Liver (tissue), 9 donors: Measurements from ENCODE around the gene GNB4. TPM values are rescaled to one million over a fixed set of nuclear protein-coding genes. Genes with fewer than 3 reads are reported as not detected.

Experiments
- DNase-seq: peaks from one replicate; pipeline ENCODE4 v3.0.0-alpha.2; 2017; ENCODE audit warnings: low spot score
- H3K27ac ChIP-seq, 2 donors: one replicate each; pipeline ENCODE4 v1.7.0; 2013; ENCODE audit warnings: inconsistent platforms in 2 of 2, low read length in 2 of 2, control low read depth in 1 of 2, low read depth in 1 of 2, mild to moderate bottlenecking in 1 of 2
- H3K27me3 ChIP-seq, 4 donors: one replicate each; pipeline versions ENCODE4 v1.6.1 to v1.7.0; 2013; ENCODE audit warnings: low read length in 3 of 4, inconsistent platforms in 1 of 4, mild to moderate bottlenecking in 1 of 4, moderate library complexity in 1 of 4; ENCODE audit not compliant: control insufficient read depth in 4 of 4, insufficient read depth in 4 of 4
- H3K36me3 ChIP-seq, 4 donors: one replicate each; pipeline versions ENCODE4 v1.6.1 to v1.7.0; 2013; ENCODE audit warnings: low read length in 3 of 4, mild to moderate bottlenecking in 3 of 4, low read depth in 1 of 4, moderate library complexity in 1 of 4; ENCODE audit not compliant: control insufficient read depth in 4 of 4, insufficient read depth in 3 of 4
- H3K4me1 ChIP-seq, 4 donors: one replicate each; pipeline versions ENCODE4 v1.6.1 to v1.7.0; 2013; ENCODE audit warnings: low read length in 3 of 4, mild to moderate bottlenecking in 3 of 4, moderate library complexity in 1 of 4; ENCODE audit not compliant: control insufficient read depth in 4 of 4, insufficient read depth in 4 of 4
- H3K4me3 ChIP-seq, 3 donors: one replicate each; pipeline versions ENCODE4 v1.6.1 to v1.7.0; 2013; ENCODE audit warnings: low read length in 3 of 3, control low read depth in 1 of 3, low read depth in 1 of 3, mild to moderate bottlenecking in 1 of 3
- H3K9ac ChIP-seq, 2 donors: one replicate each; pipeline ENCODE4 v1.7.0; 2013; ENCODE audit warnings: low read length in 2 of 2, mild to moderate bottlenecking in 2 of 2, moderate library complexity in 2 of 2, control low read depth in 1 of 2, low read depth in 1 of 2
- H3K9me3 ChIP-seq, 4 donors: one replicate each; pipeline versions ENCODE4 v1.6.1 to v1.7.0; 2013; ENCODE audit warnings: low read length in 3 of 4; ENCODE audit not compliant: control insufficient read depth in 4 of 4
- CTCF ChIP-seq: fragments of 150-350 bp; IDR thresholded peaks from 2 replicates; pipeline ENCODE4 v1.5.1; 2017; ENCODE audit warnings: improper control_type of control experiment, low read depth, low read length; ENCODE audit not compliant: missing input control
- FOXA1 ChIP-seq: IDR thresholded peaks from 2 replicates; pipeline ENCODE4 v1.6.1; 2016; ENCODE audit warnings: antibody characterized with exemption
- GABPA ChIP-seq, 2 donors: IDR thresholded peaks in 1 of 2; conservative IDR thresholded peaks in 1 of 2; 2 replicates each; pipeline ENCODE4 v1.6.1; 2016; ENCODE audit warnings: antibody characterized with exemption in 2 of 2, mild to moderate bottlenecking in 1 of 2, moderate library complexity in 1 of 2
- HNF4A ChIP-seq, 2 donors: conservative IDR thresholded peaks; 2 replicates each; pipeline ENCODE4 v1.6.1; 2016; ENCODE audit warnings: antibody characterized with exemption in 2 of 2, mild to moderate bottlenecking in 2 of 2
- JUND ChIP-seq, 2 donors: IDR thresholded peaks; 2 replicates each; pipeline ENCODE4 v1.6.1; 2016; ENCODE audit warnings: antibody characterized with exemption in 2 of 2
- MAX ChIP-seq: IDR thresholded peaks from 2 replicates; pipeline ENCODE4 v1.6.1; 2016; ENCODE audit warnings: antibody characterized with exemption
- RAD21 ChIP-seq, 2 donors: IDR thresholded peaks; 2 replicates each; pipeline ENCODE4 v1.6.1; 2016; ENCODE audit warnings: antibody characterized with exemption in 2 of 2, mild to moderate bottlenecking in 2 of 2
- REST ChIP-seq: IDR thresholded peaks from 2 replicates; pipeline ENCODE4 v1.6.1; 2016; ENCODE audit warnings: antibody characterized with exemption, mild to moderate bottlenecking
- RXRA ChIP-seq, 2 donors: IDR thresholded peaks; 2 replicates each; pipeline ENCODE4 v1.6.1; 2017 to 2018; ENCODE audit warnings: antibody characterized with exemption in 2 of 2, mild to moderate bottlenecking in 1 of 2
- SP1 ChIP-seq: IDR thresholded peaks from 2 replicates; pipeline ENCODE4 v1.6.1; 2018; ENCODE audit warnings: antibody characterized with exemption, mild to moderate bottlenecking
- TAF1 ChIP-seq: conservative IDR thresholded peaks from 2 replicates; pipeline ENCODE4 v1.6.1; 2016; ENCODE audit warnings: antibody characterized with exemption, mild to moderate bottlenecking
- YY1 ChIP-seq: IDR thresholded peaks from 2 replicates; pipeline ENCODE4 v1.6.1; 2016; ENCODE audit warnings: antibody characterized with exemption, mild to moderate bottlenecking
- whole genome bisulfite sequencing: extraction: QIAGEN DNeasy Blood & Tissue Kit; methylation state at CpG from one replicate; pipeline ENCODE4 v1.1.7; 2013; 5-methylcytosine and 5-hydroxymethylcytosine counted together
- polyA plus RNA-seq, 2 donors: library from polyadenylated mRNA; stranded (reverse) in 1 of 2; unstranded in 1 of 2; fragments of 200-250 nt in 1 of 2; fragments of >200 nt in 1 of 2; fragmentation: Nextera tagmentation in 1 of 2; extraction: Ambion mirVana in 1 of 2; gene quantifications; one replicate each; pipeline versions ENCODE4 v1.2.1 to v1.2.3, GENCODE V29; 2013 to 2015
- total RNA-seq, 2 donors: library from RNA; depleted of rRNA; stranded (reverse); fragments of >200 nt; gene quantifications; one replicate each; pipeline ENCODE4 v1.2.3, GENCODE V29; 2014
- donor health status: healthy.
- donor health status: healthy.
- donor health status: healthy.
- donor health status: healthy.
- donor health status: healthy.

Gene GNB4
- total and polyA plus RNA-seq, 4 donors: 1.9 to 19.9 (median 5.1) TPM

GRCh38 chr3:179375091-179375999 lies 75.9 kb downstream of the GNB4 start:
- H3K4me3 ChIP-seq: no peak overlapping the region
- TF ChIP-seq YY1: no peak
- TF ChIP-seq RXRA (IDR thresholded peaks at IDR 0.05): no peak
- TF ChIP-seq HNF4A (conservative IDR thresholded peaks at IDR 0.05): no peak
- TF ChIP-seq SP1: no peak
- TF ChIP-seq RAD21 (IDR thresholded peaks at IDR 0.05): no peak
- TF ChIP-seq JUND (IDR thresholded peaks at IDR 0.05): no peak
- TF ChIP-seq REST: no peak
- TF ChIP-seq FOXA1: no peak
- TF ChIP-seq GABPA (IDR thresholded peaks at IDR 0.05 in 1 of 2, conservative IDR thresholded peaks at IDR 0.05 in 1 of 2): no peak
- no peak for DNase-seq
- no peak overlapping the region for H3K9ac ChIP-seq
- no peaks in the 10 kb centered on the region for H3K4me1 ChIP-seq
- 90% methylated on average over 12 of the region's 12 CpGs for WGBS
- peaks cover 2 to 28% (median 25%) of the 10 kb centered on the region in 4 donors for H3K36me3 ChIP-seq
- H3K9me3 ChIP-seq: no peaks in the 10 kb centered on the region
- no peaks in the 10 kb centered on the region for H3K27me3 ChIP-seq
- no peak overlapping the region for H3K27ac ChIP-seq

- Histone ChIP-seq H3K36me3 (peaks cover under 1 to 23% (median 21%) of the 10 kb centered on the region in 4 donors), H3K4me3 (no peak overlapping the region), H3K4me1 (no peaks in the 10 kb centered on the region), H3K27ac (no peak overlapping the region), H3K9ac (no peak overlapping the region), H3K9me3 (no peaks in the 10 kb centered on the region), H3K27me3 (no peaks in the 10 kb centered on the region)
- DNase-seq: no peak
- no peak for TF ChIP-seq REST
- TF ChIP-seq RXRA (IDR thresholded peaks at IDR 0.05): no peak
- TF ChIP-seq MAX: no peak
- no peak for TF ChIP-seq CTCF
- TF ChIP-seq YY1: no peak
- TF ChIP-seq TAF1: no peak
- over 99% methylated on average over 6 of the region's 6 CpGs for whole genome bisulfite sequencing
Measured at GRCh38 chr3:179373938-179374337, 77.3 kb downstream of the GNB4 start.
